Measurements from ENCODE around the gene CEACAM5. TPM values are rescaled to one million over a fixed set of nuclear protein-coding genes. Genes with fewer than 3 reads are reported as not detected.
A peak's percentile ranks its signal among the peaks of the same experiment; 100 is the strongest.

The CEACAM5 gene
- total RNA-seq, 2 donors from 2014 or later = not detected

GRCh38 chr19:41687419-41687818 is 21.0 kb upstream of the CEACAM5 start:
- Histone ChIP-seq H3K27me3 (no peaks in the 10 kb centered on the region), H3K4me3 (no peak overlapping the region), H3K27ac (no peak overlapping the region), H3K9me3 (peaks cover 0 to 7% of the 10 kb centered on the region in 2 donors), H3K36me3 (no peaks in the 10 kb centered on the region), H3K4me1 (no peaks in the 10 kb centered on the region)
- no peak for TF ChIP-seq CTCF (IDR thresholded peaks at IDR 0.05)
- DNase-seq (ENCODE audit: low spot score) = no peak

- Histone ChIP-seq H3K27me3 (no peaks in the 10 kb centered on the region), H3K4me3 (no peak within 1 kb of the TSS), H3K9me3 (peaks cover 0 to 13% of the 10 kb centered on the region in 2 donors), H3K36me3 (no peaks in the 10 kb centered on the region), H3K4me1 (no peaks in the 10 kb centered on the region), H3K27ac (no peak within 1 kb of the TSS)
- DNase-seq (ENCODE audit: low spot score) = no peak
- TF ChIP-seq CTCF (IDR thresholded peaks at IDR 0.05) = no peak
Observed at GRCh38 chr19:41688098-41688497, 20.3 kb upstream of the CEACAM5 start, which contains the start of gene CEACAM7. Gene CEACAM7 (minus strand): TSS chr19:41688270. CDS start chr19:41688165, 105 bp downstream.

GRCh38 chr19:41688687-41689086 is 19.7 kb upstream of the CEACAM5 start:
- Histone ChIP-seq H3K27me3 (no peaks in the 10 kb centered on the region), H3K27ac (no peak overlapping the region), H3K36me3 (no peaks in the 10 kb centered on the region), H3K4me1 (no peaks in the 10 kb centered on the region), H3K4me3 (no peak overlapping the region), H3K9me3 (peaks cover 0 to 13% of the 10 kb centered on the region in 2 donors)
- DNase-seq (ENCODE audit: low spot score) = no peak
- no peak for TF ChIP-seq CTCF (IDR thresholded peaks at IDR 0.05)

GRCh38 chr19:41689993-41690800 is 18.2 kb upstream of the CEACAM5 start:
- Histone ChIP-seq H3K9me3 (peaks cover 0 to 13% of the 10 kb centered on the region in 2 donors), H3K27me3 (no peaks in the 10 kb centered on the region), H3K4me3 (no peak overlapping the region), H3K27ac (no peak overlapping the region), H3K4me1 (no peaks in the 10 kb centered on the region), H3K36me3 (no peaks in the 10 kb centered on the region)
- peak; percentile 36 for DNase-seq (ENCODE audit: low spot score)
- no peak for TF ChIP-seq CTCF (IDR thresholded peaks at IDR 0.05)

- Histone ChIP-seq H3K9me3 (peaks cover 0 to 13% of the 10 kb centered on the region in 2 donors), H3K27me3 (no peaks in the 10 kb centered on the region), H3K27ac (no peak overlapping the region), H3K4me1 (no peaks in the 10 kb centered on the region), H3K36me3 (no peaks in the 10 kb centered on the region), H3K4me3 (no peak overlapping the region)
- TF ChIP-seq CTCF (IDR thresholded peaks at IDR 0.05) = no peak
- DNase-seq (ENCODE audit: low spot score) = no peak
Observed at GRCh38 chr19:41690801-41691065, 17.7 kb upstream of the CEACAM5 start.

Measured in right atrium auricular region (tissue), 2 donors.